Loucy (cell line): ENCODE data around the gene TSLP.

Experiments used
- H2AFZ ChIP-seq: fragments of 200-600 bp; sonication (generic); 2 replicates; pipeline ENCODE4 v1.6.0; 2016; ENCODE audit warnings: antibody characterized with exemption, mild to moderate bottlenecking, low read length, moderate library complexity
- H3F3A ChIP-seq: fragments of 200-600 bp; 2 replicates; pipeline ENCODE4 v1.6.0; 2016; ENCODE audit warnings: antibody characterized with exemption, low read depth, mild to moderate bottlenecking
- H3K27me3 ChIP-seq: fragments of 200-600 bp; sonication (generic); 2 replicates; pipeline ENCODE4 v1.6.1; 2014; ENCODE audit warnings: low read length, mild to moderate bottlenecking; ENCODE audit not compliant: insufficient read depth, poor library complexity, severe bottlenecking
- H3K36me3 ChIP-seq: fragments of 200-600 bp; sonication (generic); 2 replicates; pipeline ENCODE4 v1.6.1; 2016; ENCODE audit warnings: low read length; ENCODE audit not compliant: insufficient read depth
- H3K4me1 ChIP-seq: fragments of 200-600 bp; sonication (generic); 2 replicates; pipeline ENCODE4 v1.5.1; 2014; ENCODE audit warnings: low read length, mild to moderate bottlenecking; ENCODE audit not compliant: insufficient read depth, poor library complexity, severe bottlenecking
- H3K4me2 ChIP-seq: fragments of 200-600 bp; sonication (generic); 2 replicates; pipeline ENCODE4 v1.6.0; 2014; ENCODE audit warnings: antibody characterized with exemption, low read length, low read depth, mild to moderate bottlenecking; ENCODE audit not compliant: poor library complexity, severe bottlenecking
- H3K4me3 ChIP-seq: fragments of 200-600 bp; sonication (generic); 2 replicates; pipeline ENCODE4 v1.5.1; 2014; ENCODE audit warnings: low read length, mild to moderate bottlenecking, mixed read lengths; ENCODE audit not compliant: poor library complexity, severe bottlenecking
- H3K79me2 ChIP-seq: fragments of 200-600 bp; sonication (generic); 2 replicates; pipeline ENCODE4 v1.6.1; 2014; ENCODE audit warnings: low read length; ENCODE audit not compliant: insufficient read depth
- H3K9ac ChIP-seq: fragments of 200-600 bp; sonication (generic); 2 replicates; pipeline ENCODE4 v1.6.0; 2014; ENCODE audit warnings: mild to moderate bottlenecking, low read depth, low read length, moderate library complexity; ENCODE audit not compliant: poor library complexity, severe bottlenecking
- H3K9me2 ChIP-seq: fragments of 200-600 bp; sonication (generic); replicated peaks from 2 replicates; pipeline ENCODE4 v1.6.1; 2016; ENCODE audit warnings: low read depth, low read length, mixed read lengths
- H3K9me3 ChIP-seq: fragments of 200-600 bp; sonication (generic); 2 replicates; pipeline ENCODE4 v1.6.1; 2014; ENCODE audit warnings: mild to moderate bottlenecking, antibody characterized with exemption, low read length, low read depth; ENCODE audit not compliant: insufficient read depth
- H4K20me1 ChIP-seq: fragments of 200-600 bp; sonication (generic); 2 replicates; pipeline ENCODE4 v1.6.0; 2014; ENCODE audit warnings: antibody characterized with exemption, low read length, mild to moderate bottlenecking; ENCODE audit not compliant: insufficient read depth, poor library complexity, severe bottlenecking
- CTCF ChIP-seq: fragments of 200-600 bp; sonication (generic); conservative IDR thresholded peaks from 2 replicates; pipeline ENCODE4 v1.5.1; 2014; ENCODE audit warnings: mild to moderate bottlenecking, antibody characterized with exemption, low read length
- EZH2phosphoT487 ChIP-seq: fragments of 200-600 bp; IDR thresholded peaks from 2 replicates; pipeline ENCODE4 v1.6.1; 2018; ENCODE audit warnings: antibody characterized with exemption, mild to moderate bottlenecking, moderate library complexity, borderline replicate concordance

Gene TSLP

GRCh38 chr5:111119856-111120255, 48.3 kb downstream of the TSLP start:
- Histone ChIP-seq H3K27me3 (no peaks in the 10 kb centered on the region), H4K20me1 (no peaks in the 10 kb centered on the region), H3K4me2 (no peak overlapping the region), H3K9me2 (no peaks in the 10 kb centered on the region), H3K4me1 (no peaks in the 10 kb centered on the region), H3K79me2 (no peaks in the 10 kb centered on the region), H3K9me3 (no peaks in the 10 kb centered on the region), H3F3A (no peaks in the 10 kb centered on the region), H2AFZ (no peak overlapping the region), H3K9ac (no peak overlapping the region), H3K4me3 (no peak overlapping the region), H3K36me3 (peaks cover 55% of the 10 kb centered on the region)
- TF ChIP-seq CTCF = no peak
- no peak for TF ChIP-seq EZH2phosphoT487

- TF ChIP-seq EZH2phosphoT487 = no peak
- no peak for TF ChIP-seq CTCF
- H3K4me1 ChIP-seq = no peaks in the 10 kb centered on the region
- H3K79me2 ChIP-seq = no peaks in the 10 kb centered on the region
- H2AFZ ChIP-seq = no peak overlapping the region
- H3K9ac ChIP-seq = no peak overlapping the region
- no peaks in the 10 kb centered on the region for H3K27me3 ChIP-seq
- no peaks in the 10 kb centered on the region for H4K20me1 ChIP-seq
- H3K4me3 ChIP-seq = no peak overlapping the region
- no peaks in the 10 kb centered on the region for H3F3A ChIP-seq
- no peak overlapping the region for H3K4me2 ChIP-seq
- H3K36me3 ChIP-seq = peaks cover 56% of the 10 kb centered on the region
- no peaks in the 10 kb centered on the region for H3K9me3 ChIP-seq
- no peaks in the 10 kb centered on the region for H3K9me2 ChIP-seq
Observed at GRCh38 chr5:111120911-111121310, 49.4 kb downstream of the TSLP start.

GRCh38 chr5:111121926-111122325, 50.4 kb downstream of the TSLP start:
- H3K4me2 ChIP-seq = no peak overlapping the region
- TF ChIP-seq CTCF (no peak), EZH2phosphoT487 (no peak)

More at GRCh38 chr5:111121926-111122325, 50.4 kb downstream of the TSLP start:
- Histone ChIP-seq H3K4me1 (no peaks in the 10 kb centered on the region), H4K20me1 (no peaks in the 10 kb centered on the region), H3K9ac (no peak overlapping the region), H3K4me3 (no peak overlapping the region), H3K36me3 (peaks cover 63% of the 10 kb centered on the region), H3K79me2 (no peaks in the 10 kb centered on the region), H3K9me3 (no peaks in the 10 kb centered on the region), H2AFZ (no peak overlapping the region), H3F3A (no peaks in the 10 kb centered on the region), H3K9me2 (no peaks in the 10 kb centered on the region), H3K27me3 (no peaks in the 10 kb centered on the region)
